GM21423 (cell line): Measurements from ENCODE around the gene PARD3B.

ENCODE experiments used
- ATAC-seq: cut with Tn5 transposase; IDR thresholded peaks from one replicate; pipeline ENCODE4 v1.9.1; 2021; ENCODE audit warnings: mild to moderate bottlenecking, moderate library complexity; ENCODE audit not compliant: unreplicated experiment

Gene PARD3B

GRCh38 chr2:204877691-204878090 lies 332.4 kb downstream of the PARD3B start:
- ATAC-seq: no peak

- no peak for ATAC-seq
Measured at GRCh38 chr2:204880928-204881327, 335.7 kb downstream of the PARD3B start.

DNA sequence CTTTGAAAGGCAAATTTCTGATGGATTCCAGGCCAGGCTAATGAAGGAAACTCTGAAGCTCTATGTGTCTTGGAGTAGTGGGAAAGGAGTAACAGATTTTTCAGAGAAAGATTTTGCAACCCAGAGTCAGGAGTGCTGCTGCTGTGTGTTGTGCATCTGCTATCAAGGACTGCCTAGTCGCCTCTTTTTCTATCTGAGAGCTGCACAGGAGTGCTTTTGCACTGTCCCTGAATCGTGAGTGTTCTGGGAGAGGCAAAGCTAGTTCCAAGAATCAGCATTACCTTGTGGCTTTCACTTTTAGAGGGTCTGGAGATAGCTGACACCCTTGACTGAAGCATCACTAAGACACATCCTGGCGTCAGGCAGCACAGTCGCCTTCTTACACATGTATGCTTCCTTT lies 336.4 kb downstream of the PARD3B start:
- ATAC-seq: no peak

DNA sequence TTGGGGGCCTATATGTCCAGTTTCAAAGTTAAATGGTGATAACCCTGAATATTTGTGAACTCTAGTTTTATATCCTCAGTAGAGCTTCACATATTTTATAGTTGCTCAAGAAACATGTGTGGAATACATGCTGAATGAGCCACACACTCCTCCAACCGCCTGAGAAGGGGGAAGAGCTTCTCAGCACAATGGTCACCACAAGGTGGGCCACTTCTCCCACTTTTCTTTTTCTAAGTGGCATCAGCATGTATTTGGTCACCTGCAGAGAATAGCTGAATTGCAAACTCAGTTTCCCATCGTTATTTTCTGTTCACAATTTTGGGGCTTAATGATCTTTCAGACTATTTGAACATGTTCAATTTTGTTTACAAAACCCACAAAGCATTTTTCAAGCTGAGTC lies 340.5 kb downstream of the PARD3B start:
- ATAC-seq: no peak

- ATAC-seq: no peak
Measured at GRCh38 chr2:204886713-204887112, 341.4 kb downstream of the PARD3B start.

DNA sequence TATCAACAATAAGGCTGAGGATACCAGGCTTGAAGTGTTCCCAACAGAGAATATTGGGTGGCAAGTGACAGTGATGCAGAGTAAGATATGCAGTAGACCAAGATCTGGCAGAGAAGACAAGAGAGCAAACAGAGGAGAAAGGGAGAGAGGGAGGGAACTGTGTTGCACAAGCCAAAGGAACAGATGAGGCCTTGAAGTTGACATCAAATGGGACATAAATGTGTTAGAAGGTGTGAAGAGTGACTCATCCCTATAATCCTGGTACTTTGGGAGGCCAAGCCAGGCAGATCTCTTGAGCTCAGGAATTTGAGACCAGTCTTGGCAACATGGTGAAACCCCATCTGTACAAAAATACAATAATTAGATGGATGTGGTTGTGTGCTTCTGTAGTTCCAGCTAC lies 342.9 kb downstream of the PARD3B start:
- no peak for ATAC-seq

- ATAC-seq: no peak
Measured at GRCh38 chr2:204890680-204891079, 345.4 kb downstream of the PARD3B start.

- no peak for ATAC-seq
Measured at GRCh38 chr2:204891739-204892138, 346.5 kb downstream of the PARD3B start.

- ATAC-seq: no peak
Measured at GRCh38 chr2:204892506-204893255, 347.4 kb downstream of the PARD3B start.

DNA sequence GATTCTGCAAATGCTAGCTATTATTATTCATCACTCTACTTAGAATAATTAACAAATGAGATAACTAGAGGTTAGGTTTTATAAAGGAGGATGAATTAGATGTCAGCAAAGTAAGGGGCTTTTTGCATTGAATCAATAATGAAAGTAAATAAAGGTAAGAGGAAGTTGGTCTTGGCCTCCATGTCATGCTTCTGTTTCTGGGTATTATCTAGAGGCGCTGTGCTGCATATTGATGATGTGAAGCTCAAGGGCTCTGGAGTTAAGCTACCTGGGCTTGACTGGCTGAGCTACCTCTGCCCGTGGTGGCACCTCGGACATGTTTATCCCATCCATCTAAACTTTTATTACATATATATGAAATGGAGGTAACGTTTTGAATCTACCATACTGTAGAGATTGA lies 350.9 kb downstream of the PARD3B start:
- ATAC-seq: no peak

DNA sequence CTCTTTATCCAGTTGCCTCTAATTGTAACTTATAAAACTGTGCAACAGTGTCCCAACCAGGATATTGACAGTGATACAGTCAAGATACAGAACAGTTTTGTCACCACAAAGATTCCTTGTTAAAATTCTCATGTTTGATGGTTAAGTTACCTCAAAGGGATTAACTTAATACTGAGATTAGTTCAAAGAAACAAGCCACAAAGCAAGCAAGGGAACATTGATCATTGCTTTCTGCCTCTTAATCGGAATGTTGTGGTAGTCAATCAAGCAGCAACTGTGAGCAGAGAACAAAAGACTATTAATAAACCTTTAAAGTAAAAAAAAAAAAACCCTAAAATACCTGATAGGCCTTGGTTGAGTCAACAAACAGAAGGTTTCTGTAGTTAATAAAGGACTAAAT lies 352.3 kb downstream of the PARD3B start:
- no peak for ATAC-seq

GRCh38 chr2:204898928-204899640 lies 353.8 kb downstream of the PARD3B start:
- ATAC-seq: no peak

- ATAC-seq: no peak
Measured at GRCh38 chr2:204899983-204900382, 354.7 kb downstream of the PARD3B start.

DNA sequence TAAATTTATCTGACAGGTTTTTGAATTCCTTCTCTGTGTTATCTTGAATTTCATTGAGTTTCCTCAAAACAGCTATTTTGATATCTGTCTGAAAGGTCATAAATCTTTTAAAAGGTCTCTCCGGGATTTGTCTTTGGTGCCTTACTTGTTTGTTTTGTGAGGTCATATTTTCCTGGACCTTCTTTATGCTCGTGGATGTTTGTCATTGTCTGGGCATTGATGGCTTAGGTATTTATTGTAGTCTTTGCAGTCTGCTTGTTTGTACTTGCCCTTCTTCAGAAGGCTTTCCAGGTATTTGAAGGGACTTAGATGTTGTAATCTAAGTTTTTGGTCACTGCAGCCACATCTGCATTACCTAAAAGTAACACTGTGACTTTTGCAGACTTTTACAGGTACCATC lies 355.2 kb downstream of the PARD3B start:
- no peak for ATAC-seq

DNA sequence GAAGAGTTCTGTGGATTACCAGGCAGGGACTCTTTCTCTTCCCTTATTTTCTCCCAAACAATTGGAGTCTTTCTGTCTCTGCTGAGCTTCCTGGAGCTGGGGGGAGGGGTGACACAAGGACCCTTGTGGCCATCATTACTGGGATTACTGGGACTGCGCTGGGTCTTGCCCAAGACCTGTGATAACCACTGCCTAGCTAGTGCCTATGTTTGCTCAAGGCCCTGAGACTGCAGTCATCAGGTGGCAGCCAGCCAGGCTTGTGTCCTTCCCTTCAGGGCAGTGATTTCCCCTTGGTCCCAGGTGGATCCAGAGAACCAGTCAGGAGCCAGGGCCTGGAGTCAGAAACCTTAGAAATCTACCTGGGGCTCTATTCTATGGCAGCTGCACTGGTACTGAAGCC lies 355.6 kb downstream of the PARD3B start:
- ATAC-seq: no peak

DNA sequence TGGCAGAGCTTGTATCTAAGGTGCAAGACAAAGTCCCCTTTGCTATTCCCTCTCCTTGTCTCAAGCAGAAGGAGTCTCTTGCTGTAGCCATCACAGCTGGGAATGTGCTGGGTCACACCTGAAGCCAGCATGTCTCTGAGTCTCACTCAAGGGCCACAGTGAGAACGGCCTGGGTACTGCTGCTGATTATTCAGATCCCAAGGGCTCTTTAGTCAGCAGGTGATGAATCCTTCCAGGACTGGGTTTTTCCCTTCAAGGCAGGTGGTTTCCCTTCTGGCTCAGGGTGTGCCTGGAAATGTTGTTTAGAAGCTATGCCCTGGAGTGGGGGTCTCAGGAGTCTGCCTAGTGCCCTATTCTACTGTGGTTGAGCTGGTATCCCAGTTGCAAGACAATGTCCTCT lies 356.3 kb downstream of the PARD3B start:
- no peak for ATAC-seq

DNA sequence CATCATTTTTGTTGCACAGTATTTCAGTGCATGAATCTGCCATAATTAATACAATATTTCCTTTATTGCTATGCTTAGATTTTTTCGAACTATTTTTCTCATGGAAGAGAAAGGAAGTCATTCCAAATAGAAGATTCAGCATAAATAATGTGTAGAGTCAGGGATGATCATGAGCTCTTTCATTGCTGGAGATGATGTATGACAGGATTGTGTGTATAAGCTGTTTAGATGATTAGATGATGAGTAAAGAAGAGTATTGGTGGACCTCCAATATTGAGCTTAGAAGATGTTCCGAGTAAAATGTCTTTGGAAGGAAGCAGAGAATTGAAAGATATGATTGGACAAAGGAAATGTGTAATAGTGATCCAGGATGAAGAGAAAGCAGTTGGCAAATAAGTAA lies 364.5 kb downstream of the PARD3B start:
- ATAC-seq: no peak

GRCh38 chr2:204913312-204913711 lies 368.0 kb downstream of the PARD3B start:
- no peak for ATAC-seq

GRCh38 chr2:204913854-204914464 lies 368.7 kb downstream of the PARD3B start:
- ATAC-seq: no peak

GRCh38 chr2:204914708-204915107 lies 369.4 kb downstream of the PARD3B start:
- ATAC-seq: no peak

DNA sequence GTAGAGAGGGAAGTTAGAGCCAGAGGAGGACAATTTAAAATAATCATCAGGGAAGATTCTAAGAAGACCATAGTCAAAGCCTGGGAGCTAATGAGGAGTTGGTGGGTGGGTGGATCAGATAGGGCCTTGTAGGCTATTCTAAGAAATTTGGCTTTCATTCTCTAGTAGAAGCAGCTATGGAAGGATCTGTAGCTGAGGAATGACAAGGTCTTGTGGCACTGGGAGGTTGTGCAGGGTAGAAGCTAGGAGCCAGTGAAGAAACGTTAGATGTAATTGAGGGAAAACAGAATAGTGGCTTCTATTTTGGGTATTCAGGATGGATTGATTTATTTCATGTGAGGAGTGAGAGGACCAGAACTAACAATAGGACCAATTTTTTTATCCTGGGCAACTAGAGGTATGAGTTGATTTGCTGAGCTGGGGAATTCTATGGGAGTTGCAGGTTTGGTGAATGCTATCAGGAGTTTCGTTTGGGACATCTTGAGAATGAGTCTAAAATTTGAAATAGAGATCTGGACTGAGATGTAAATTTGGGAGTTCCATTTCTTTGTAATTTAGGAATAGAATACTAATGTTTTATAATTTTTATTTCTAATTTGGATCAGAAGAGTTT lies 371.9 kb downstream of the PARD3B start:
- ATAC-seq: no peak

DNA sequence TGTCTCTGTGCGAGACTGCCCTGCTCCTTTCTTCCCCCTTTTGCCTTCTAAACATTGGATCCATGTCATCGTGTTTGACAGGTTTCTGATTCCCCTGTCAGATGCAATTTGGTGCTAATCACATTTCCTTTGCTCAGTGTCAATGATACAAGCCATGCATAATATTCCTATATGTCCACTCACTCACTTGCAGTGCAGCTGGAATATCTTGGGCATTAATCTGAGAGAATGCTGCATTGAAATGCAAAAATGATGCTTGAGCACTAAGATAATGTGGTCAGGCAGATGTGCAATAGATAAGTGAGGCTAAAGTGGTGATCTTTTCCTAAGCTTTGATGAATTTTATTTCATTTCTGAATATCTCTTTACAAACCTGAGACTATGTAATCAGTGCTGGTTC lies 375.5 kb downstream of the PARD3B start:
- no peak for ATAC-seq
